ENCODE data around the gene CCBE1.

DNA sequence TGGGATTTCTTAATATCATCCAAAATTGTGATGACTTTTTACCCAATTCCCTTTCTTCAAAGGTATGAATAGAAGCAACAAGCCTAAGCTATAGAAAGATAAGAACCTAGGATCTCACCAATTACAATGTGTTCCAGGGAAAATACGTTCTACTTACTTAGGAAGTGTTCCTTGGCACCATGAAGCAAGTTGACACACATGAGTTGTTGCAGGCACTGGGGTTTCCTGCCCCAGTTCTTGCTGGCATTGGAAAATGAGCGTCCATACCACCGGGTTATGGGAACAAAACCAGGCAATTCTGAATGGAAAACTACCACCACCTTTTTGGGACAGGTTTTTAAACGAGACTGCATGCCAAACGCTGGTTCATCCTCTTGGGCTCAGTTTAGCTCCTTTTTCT lies 46.2 kb downstream of the CCBE1 start:
- TF ChIP-seq, protein P1, sequence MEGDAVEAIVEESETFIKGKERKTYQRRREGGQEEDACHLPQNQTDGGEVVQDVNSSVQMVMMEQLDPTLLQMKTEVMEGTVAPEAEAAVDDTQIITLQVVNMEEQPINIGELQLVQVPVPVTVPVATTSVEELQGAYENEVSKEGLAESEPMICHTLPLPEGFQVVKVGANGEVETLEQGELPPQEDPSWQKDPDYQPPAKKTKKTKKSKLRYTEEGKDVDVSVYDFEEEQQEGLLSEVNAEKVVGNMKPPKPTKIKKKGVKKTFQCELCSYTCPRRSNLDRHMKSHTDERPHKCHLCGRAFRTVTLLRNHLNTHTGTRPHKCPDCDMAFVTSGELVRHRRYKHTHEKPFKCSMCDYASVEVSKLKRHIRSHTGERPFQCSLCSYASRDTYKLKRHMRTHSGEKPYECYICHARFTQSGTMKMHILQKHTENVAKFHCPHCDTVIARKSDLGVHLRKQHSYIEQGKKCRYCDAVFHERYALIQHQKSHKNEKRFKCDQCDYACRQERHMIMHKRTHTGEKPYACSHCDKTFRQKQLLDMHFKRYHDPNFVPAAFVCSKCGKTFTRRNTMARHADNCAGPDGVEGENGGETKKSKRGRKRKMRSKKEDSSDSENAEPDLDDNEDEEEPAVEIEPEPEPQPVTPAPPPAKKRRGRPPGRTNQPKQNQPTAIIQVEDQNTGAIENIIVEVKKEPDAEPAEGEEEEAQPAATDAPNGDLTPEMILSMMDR (IDR thresholded peaks at IDR 0.05): no peak
- no peak for TF ChIP-seq EZH2phosphoT487 (IDR thresholded peaks at IDR 0.05)
- TF ChIP-seq EZH2 (IDR thresholded peaks at IDR 0.05): no peak

All from neural progenitor cell (in vitro differentiated cells).